GM12873 (cell line): ENCODE measurements around the gene ARHGAP31.

Experiments used
- CTCF ChIP-seq: IDR thresholded peaks from 2 replicates; pipeline ENCODE4 v1.5.1; 2012; ENCODE audit warnings: low read depth, mild to moderate bottlenecking, moderate library complexity, low read length, control low read depth; ENCODE audit not compliant: insufficient read depth; ENCODE audit errors: missing control alignments

Gene ARHGAP31

GRCh38 chr3:119443179-119443578, 149.0 kb downstream of the ARHGAP31 start:
- no peak for TF ChIP-seq CTCF

DNA sequence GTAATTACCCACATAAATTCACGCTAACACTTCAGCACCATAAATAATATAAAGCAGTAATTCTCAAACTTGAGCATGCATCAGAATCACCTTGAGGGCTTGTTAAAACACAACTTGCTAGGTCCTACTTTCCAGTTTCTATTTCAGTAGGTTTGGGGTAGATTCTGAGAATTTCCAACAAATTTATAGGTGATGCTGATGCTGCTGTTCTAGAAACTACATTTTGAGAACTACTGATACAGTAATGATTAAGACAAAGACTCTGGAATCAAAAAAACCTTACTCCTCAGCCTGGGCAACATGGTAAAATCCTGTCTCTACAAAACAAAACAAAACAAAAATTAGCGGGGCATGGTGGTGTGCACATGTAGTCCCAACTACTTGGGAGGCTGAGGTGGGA, 150.4 kb downstream of the ARHGAP31 start:
- no peak for TF ChIP-seq CTCF

- no peak for TF ChIP-seq CTCF
Measured at GRCh38 chr3:119453822-119454221, 159.6 kb downstream of the ARHGAP31 start.

DNA sequence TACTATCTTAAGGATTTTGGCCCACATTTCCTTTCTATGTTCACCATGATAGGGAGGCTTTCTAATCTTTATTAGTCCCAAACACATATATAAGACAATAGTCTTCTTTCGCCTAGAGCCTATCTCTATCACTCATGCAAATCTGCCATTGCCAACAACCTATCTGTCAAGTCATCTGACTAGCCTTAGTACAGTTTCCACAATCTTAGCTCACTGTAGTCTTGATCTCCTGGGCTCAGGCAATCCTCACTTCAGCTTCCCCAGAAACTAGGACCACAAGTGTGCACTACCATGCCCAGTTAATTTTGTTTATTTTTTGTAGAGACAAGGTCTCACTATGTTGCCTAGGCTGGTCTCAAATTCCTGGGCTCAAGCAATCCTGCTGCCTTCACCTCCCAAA, 162.3 kb downstream of the ARHGAP31 start:
- TF ChIP-seq CTCF = no peak

- TF ChIP-seq CTCF = no peak
Measured at GRCh38 chr3:119457246-119457645, 163.1 kb downstream of the ARHGAP31 start.

DNA sequence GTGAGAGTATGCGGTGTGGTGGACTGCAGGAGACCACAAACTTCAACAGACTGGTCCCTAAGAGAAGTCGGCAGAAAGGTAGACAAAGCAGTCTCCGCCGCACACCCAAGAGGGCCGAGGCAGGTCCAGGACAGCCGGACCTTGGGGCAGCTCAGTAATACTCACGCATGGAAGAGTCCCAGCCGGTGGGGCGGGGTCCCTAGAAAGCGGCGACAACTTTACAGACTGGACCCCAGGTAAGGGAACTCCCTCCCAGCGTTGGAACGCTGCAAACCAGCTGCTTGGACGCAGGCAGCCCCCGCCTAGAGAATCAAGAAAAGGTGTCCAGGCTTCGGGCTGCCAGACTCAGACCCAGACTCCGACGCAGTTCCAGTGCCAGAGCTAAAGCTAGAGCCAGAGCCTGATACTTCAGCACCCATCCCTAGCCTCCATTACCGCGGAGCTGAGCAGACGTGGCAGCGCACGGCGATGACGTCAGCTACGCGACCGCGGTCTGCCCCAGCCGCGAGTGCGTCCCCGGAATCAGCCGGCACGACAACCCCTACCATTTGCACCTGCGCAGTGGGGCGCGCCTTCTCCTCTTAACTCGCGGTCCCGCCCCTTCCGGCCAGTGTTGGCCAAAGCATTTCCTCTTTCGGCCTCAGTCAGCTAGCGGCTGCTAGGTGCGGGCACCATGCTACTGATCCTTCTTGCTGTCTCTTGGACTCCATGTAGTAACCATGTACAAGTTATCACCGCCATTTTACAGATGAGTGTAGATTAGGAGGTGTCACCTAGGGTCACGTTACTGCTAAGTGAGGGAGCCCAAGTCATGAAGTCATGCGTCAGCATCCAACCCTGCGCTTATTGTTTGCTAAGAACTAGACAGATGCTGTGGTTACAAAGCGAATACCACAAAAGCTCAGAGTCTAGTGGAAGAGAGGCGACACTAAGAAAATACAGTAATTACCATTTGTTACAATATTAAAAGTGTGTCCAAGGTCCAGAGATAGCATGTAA, 169.3 kb downstream of the ARHGAP31 start, which contains the start of gene TMEM39A:
Gene TMEM39A (minus strand): TSS at position 445 of the 999 bp plus-strand sequence. CDS start 1,541 bp downstream, outside the sequence.
- no peak for TF ChIP-seq CTCF

DNA sequence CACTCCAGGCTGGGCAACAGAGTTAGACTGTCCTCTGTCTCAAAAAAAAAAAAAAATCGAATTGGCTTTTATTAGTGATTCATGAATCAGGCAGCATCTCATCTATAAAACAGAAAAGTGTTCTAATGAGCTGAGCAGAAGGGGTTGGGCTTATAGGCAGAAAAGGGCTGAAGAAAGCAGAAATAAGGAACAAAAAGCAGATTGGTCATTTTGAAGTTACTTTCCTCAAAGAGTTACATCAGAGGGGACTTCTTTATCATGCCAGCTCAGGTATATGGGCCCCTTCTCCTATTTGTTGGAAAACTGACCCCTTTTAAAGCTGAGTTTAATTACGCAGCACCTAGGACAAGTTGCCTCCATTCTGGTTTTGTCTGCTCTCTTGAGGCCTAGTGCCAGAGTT, 173.9 kb downstream of the ARHGAP31 start:
- no peak for TF ChIP-seq CTCF
